AG04449 (cell line): ENCODE data around the gene VAV2.

Experiments
- CTCF ChIA-PET: fragments of 350-600 bp; formaldehyde crosslinking; extraction: SDS; loops from one replicate; lab custom pipeline; 2021; ENCODE audit warnings: antibody characterized with exemption; lab: Yijun Ruan, JAX
- POLR2A ChIA-PET: fragments of 400-600, 350-600 bp; formaldehyde crosslinking; extraction: SDS; loops from one replicate; lab custom pipeline; 2020; ENCODE audit warnings: antibody characterized with exemption, inconsistent platforms; lab: Yijun Ruan, JAX
- DNase-seq: peaks from one replicate; pipeline ENCODE4 v3.0.0-alpha.2; 2010; ENCODE audit warnings: low read depth, low spot score
- H3K4me3 ChIP-seq: 2 replicates; pipeline ENCODE4 v1.5.1; 2011; ENCODE audit warnings: low read depth, mild to moderate bottlenecking, control low read depth, low read length
- CTCF ChIP-seq: IDR thresholded peaks from one replicate; pipeline ENCODE4 v1.5.1; 2011; ENCODE audit warnings: mild to moderate bottlenecking, moderate library complexity, low read length, control low read depth, inconsistent platforms; ENCODE audit not compliant: insufficient read depth; ENCODE audit errors: missing control alignments

The VAV2 gene

GRCh38 chr9:134002796-134003195, 10.7 kb upstream of the VAV2 start:
- ChIA-PET POLR2A (no interaction called here), CTCF (interaction anchor here (1.0 to 1.2 kb wide), 2 partner anchors 9 to 221 kb away, joined by 4 to 5 read pairs; no protein-coding TSS in a partner anchor)
- no peak for TF ChIP-seq CTCF
- H3K4me3 ChIP-seq: no peak overlapping the region
- no peak for DNase-seq

GRCh38 chr9:133999851-134000265, 7.7 kb upstream of the VAV2 start:
- no peak overlapping the region for H3K4me3 ChIP-seq
- POLR2A ChIA-PET: interaction anchor here (0.8 kb wide), 1 partner anchor 17 kb away, joined by 3 read pairs; no protein-coding TSS in a partner anchor
- DNase-seq: no peak
- CTCF ChIA-PET: interaction anchor here (1.3 to 3.0 kb wide), 4 partner anchors 206 to 220 kb away, joined by 3 to 24 read pairs (median 6); no protein-coding TSS in a partner anchor
- TF ChIP-seq CTCF: no peak

- DNase-seq: peak; percentile 24
- ChIA-PET POLR2A (interaction anchor here (0.8 kb wide), 1 partner anchor 18 kb away, joined by 3 read pairs; no protein-coding TSS in a partner anchor), CTCF (interaction anchor here (1.3 to 3.0 kb wide), 4 partner anchors 206 to 219 kb away, joined by 3 to 24 read pairs (median 6); no protein-coding TSS in a partner anchor)
- TF ChIP-seq CTCF: no peak
- no peak overlapping the region for H3K4me3 ChIP-seq
Measured at GRCh38 chr9:133998915-133999595, 6.9 kb upstream of the VAV2 start.

- H3K4me3 ChIP-seq: no peak overlapping the region
- ChIA-PET CTCF (interaction anchor here (1.3 to 5.5 kb wide), 4 partner anchors 8 to 217 kb away, joined by 3 to 364 read pairs (median 209); no protein-coding TSS in a partner anchor), POLR2A (no interaction called here)
- no peak for DNase-seq
- no peak for TF ChIP-seq CTCF
Measured at GRCh38 chr9:133997584-133997983, 5.5 kb upstream of the VAV2 start.

GRCh38 chr9:133996531-133997520, 4.7 kb upstream of the VAV2 start:
- H3K4me3 ChIP-seq: no peak overlapping the region
- ChIA-PET CTCF (interaction anchor here (1.1 to 5.5 kb wide), 8 partner anchors 8 to 216 kb away, joined by 3 to 364 read pairs (median 32); no protein-coding TSS in a partner anchor), POLR2A (no interaction called here)
- TF ChIP-seq CTCF: no peak
- DNase-seq: no peak
